ENCODE data around the gene RAD51B. TPM values are rescaled to one million over a fixed set of nuclear protein-coding genes. Genes with fewer than 3 reads are reported as not detected.

Gene RAD51B
- polyA plus RNA-seq, 1 experiment = 6.6 TPM

GRCh38 chr14:68408680-68409079 lies 589.1 kb downstream of the RAD51B start:
- CTCF ChIA-PET = no interaction called here
- no peak for DNase-seq (ENCODE audit: low read depth, low spot score)

GRCh38 chr14:68409387-68409786 lies 589.8 kb downstream of the RAD51B start:
- H3K27me3 ChIP-seq (ENCODE audit: control insufficient read depth, insufficient read depth, low read length) = no peaks in the 10 kb centered on the region
- ChIA-PET CTCF (no interaction called here), POLR2A (no interaction called here)
- TF ChIP-seq CTCF (IDR thresholded peaks at IDR 0.05; ENCODE audit: low read depth, low read length) = no peak
- no peaks in the 10 kb centered on the region for H3K9me3 ChIP-seq (ENCODE audit: control insufficient read depth, insufficient read depth, low read length)
- H3K4me3 ChIP-seq (ENCODE audit: low read depth, low read length) = no peak overlapping the region
- DNase-seq (ENCODE audit: low read depth, low spot score) = no peak
- H3K27ac ChIP-seq (ENCODE audit: low read depth, low read length) = no peak overlapping the region

More at GRCh38 chr14:68408680-68409079, 589.1 kb downstream of the RAD51B start:
- Histone ChIP-seq H3K4me3 (ENCODE audit: low read depth, low read length) (no peak overlapping the region), H3K27ac (ENCODE audit: low read depth, low read length) (no peak overlapping the region), H3K9me3 (ENCODE audit: control insufficient read depth, insufficient read depth, low read length) (no peaks in the 10 kb centered on the region), H3K27me3 (ENCODE audit: control insufficient read depth, insufficient read depth, low read length) (no peaks in the 10 kb centered on the region)
- POLR2A ChIA-PET = no interaction called here
- no peak for TF ChIP-seq CTCF (IDR thresholded peaks at IDR 0.05; ENCODE audit: low read depth, low read length)

- Histone ChIP-seq H3K4me3 (ENCODE audit: low read depth, low read length) (no peak overlapping the region), H3K9me3 (ENCODE audit: control insufficient read depth, insufficient read depth, low read length) (no peaks in the 10 kb centered on the region), H3K27me3 (ENCODE audit: control insufficient read depth, insufficient read depth, low read length) (no peaks in the 10 kb centered on the region), H3K27ac (ENCODE audit: low read depth, low read length) (no peak overlapping the region)
- CTCF ChIA-PET = no interaction called here
- TF ChIP-seq CTCF (IDR thresholded peaks at IDR 0.05; ENCODE audit: low read depth, low read length) = no peak
- no peak for DNase-seq (ENCODE audit: low read depth, low spot score)
- POLR2A ChIA-PET = no interaction called here
Observed at GRCh38 chr14:68412505-68413465, 593.2 kb downstream of the RAD51B start.

- no peak for TF ChIP-seq CTCF (IDR thresholded peaks at IDR 0.05; ENCODE audit: low read depth, low read length)
- DNase-seq (ENCODE audit: low read depth, low spot score) = no peak
- H3K4me3 ChIP-seq (ENCODE audit: low read depth, low read length) = no peak overlapping the region
- ChIA-PET POLR2A (no interaction called here), CTCF (no interaction called here)
- no peak overlapping the region for H3K27ac ChIP-seq (ENCODE audit: low read depth, low read length)
- no peaks in the 10 kb centered on the region for H3K27me3 ChIP-seq (ENCODE audit: control insufficient read depth, insufficient read depth, low read length)
- H3K9me3 ChIP-seq (ENCODE audit: control insufficient read depth, insufficient read depth, low read length) = no peaks in the 10 kb centered on the region
Observed at GRCh38 chr14:68413509-68413908, 593.9 kb downstream of the RAD51B start.

- TF ChIP-seq CTCF (IDR thresholded peaks at IDR 0.05; ENCODE audit: low read depth, low read length) = no peak
- no peak overlapping the region for H3K4me3 ChIP-seq (ENCODE audit: low read depth, low read length)
- no peak overlapping the region for H3K27ac ChIP-seq (ENCODE audit: low read depth, low read length)
- H3K9me3 ChIP-seq (ENCODE audit: control insufficient read depth, insufficient read depth, low read length) = no peaks in the 10 kb centered on the region
- H3K27me3 ChIP-seq (ENCODE audit: control insufficient read depth, insufficient read depth, low read length) = no peaks in the 10 kb centered on the region
- no peak for DNase-seq (ENCODE audit: low read depth, low spot score)
- CTCF ChIA-PET = no interaction called here
- POLR2A ChIA-PET = no interaction called here
Observed at GRCh38 chr14:68414121-68414520, 594.5 kb downstream of the RAD51B start.

Measured in AG04450 (cell line).